ENCODE data around the gene POU6F1. TPM values are rescaled to one million over a fixed set of nuclear protein-coding genes. Genes with fewer than 3 reads are reported as not detected.

Gene POU6F1
- polyA plus RNA-seq, 1 donor from 2014 or later = 12.4 TPM

DNA sequence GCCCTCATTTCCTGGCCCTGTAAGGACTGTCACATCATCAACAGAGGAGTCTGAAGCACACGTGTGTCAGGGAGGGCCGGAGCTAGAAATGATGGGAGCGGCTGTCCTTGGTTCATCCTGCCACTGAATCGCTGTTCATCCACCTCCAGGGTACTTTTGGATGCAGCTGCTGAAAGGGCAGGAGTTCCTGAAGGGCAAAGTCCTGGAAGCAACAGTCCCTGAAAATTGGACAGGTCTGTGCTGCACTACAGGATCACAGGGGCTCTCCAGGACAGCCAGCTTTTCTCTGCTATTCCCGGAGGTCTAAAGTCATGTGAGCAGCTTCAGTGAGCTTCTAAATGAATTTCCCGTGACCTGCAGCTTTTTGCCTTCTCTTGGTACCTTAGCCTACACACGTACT, 17.7 kb downstream of the POU6F1 start:
- no peak overlapping the region for H3K4me3 ChIP-seq (ENCODE audit: low read length)
- peaks cover 3% of the 10 kb centered on the region for H3K36me3 ChIP-seq (ENCODE audit: insufficient read depth, low read length)
- H3K9me3 ChIP-seq (ENCODE audit: low read length) = no peaks in the 10 kb centered on the region
- H3K27ac ChIP-seq (ENCODE audit: low read length) = no peak overlapping the region
- no peaks in the 10 kb centered on the region for H3K79me2 ChIP-seq (replicated peaks; ENCODE audit: insufficient read depth, low read length)
- H3K4me2 ChIP-seq (ENCODE audit: low read length) = no peak overlapping the region
- no peak overlapping the region for H3K9ac ChIP-seq (ENCODE audit: low read length)
- H2AFZ ChIP-seq (ENCODE audit: low read depth, low read length) = no peak overlapping the region
- no peaks in the 10 kb centered on the region for H4K20me1 ChIP-seq (ENCODE audit: insufficient read depth)
- no peak for TF ChIP-seq RAD21 (conservative IDR thresholded peaks at IDR 0.05)
- TF ChIP-seq EZH2 (IDR thresholded peaks at IDR 0.05; ENCODE audit: borderline replicate concordance, insufficient read depth, low read length, poor library complexity, severe bottlenecking) = no peak
- TF ChIP-seq EP300 (conservative IDR thresholded peaks at IDR 0.05; ENCODE audit: poor library complexity, severe bottlenecking) = no peak
- no peak for TF ChIP-seq TAF1 (IDR thresholded peaks at IDR 0.05; ENCODE audit: low read depth)
- TF ChIP-seq MXI1 (conservative IDR thresholded peaks at IDR 0.05; ENCODE audit: poor library complexity, severe bottlenecking) = no peak
- H3K9me2 ChIP-seq (ENCODE audit: insufficient read depth, low read length) = no peaks in the 10 kb centered on the region
- no peaks in the 10 kb centered on the region for H3K27me3 ChIP-seq (ENCODE audit: insufficient read depth, low read depth, low read length)
- no peaks in the 10 kb centered on the region for H3F3A ChIP-seq (ENCODE audit: insufficient read depth, low read length, poor library complexity, severe bottlenecking)

DNA sequence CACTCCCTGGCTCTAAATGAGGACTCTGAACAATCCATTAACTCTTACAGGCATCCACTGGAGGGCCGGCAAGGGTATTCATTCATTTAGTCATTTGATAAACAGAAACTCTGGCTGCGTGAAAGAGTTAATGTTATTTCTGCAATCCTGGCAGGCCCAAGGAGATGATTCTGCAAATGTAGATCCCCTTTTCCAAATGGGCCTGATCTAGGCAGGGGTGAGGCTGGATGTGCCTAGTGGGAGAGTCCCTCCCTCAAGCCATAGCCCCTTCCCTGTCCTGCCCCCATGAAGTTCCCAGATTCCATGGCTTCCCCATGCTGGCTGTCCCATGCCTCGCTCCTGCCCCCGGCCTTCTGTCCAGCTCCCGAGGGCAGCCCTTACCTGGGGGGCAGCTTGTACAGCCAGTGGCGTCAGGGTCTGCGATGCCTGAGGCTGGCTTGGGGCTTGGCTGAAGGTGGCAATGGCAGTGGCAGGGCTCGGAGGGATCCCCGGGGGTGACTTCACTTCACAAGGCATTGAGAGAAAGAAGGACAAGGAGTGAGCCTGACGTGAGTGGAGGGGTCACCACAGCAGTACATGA, 18.4 kb downstream of the POU6F1 start:
- H3K27me3 ChIP-seq (ENCODE audit: insufficient read depth, low read depth, low read length) = no peaks in the 10 kb centered on the region
- H3K36me3 ChIP-seq (ENCODE audit: insufficient read depth, low read length) = peaks cover 4% of the 10 kb centered on the region
- no peaks in the 10 kb centered on the region for H3K9me2 ChIP-seq (ENCODE audit: insufficient read depth, low read length)
- no peaks in the 10 kb centered on the region for H3K9me3 ChIP-seq (ENCODE audit: low read length)
- H4K20me1 ChIP-seq (ENCODE audit: insufficient read depth) = no peaks in the 10 kb centered on the region
- no peak for TF ChIP-seq POLR2AphosphoS5 (IDR thresholded peaks at IDR 0.05)
- TF ChIP-seq MXI1 (conservative IDR thresholded peaks at IDR 0.05; ENCODE audit: poor library complexity, severe bottlenecking) = no peak
- no peak for TF ChIP-seq EP300 (conservative IDR thresholded peaks at IDR 0.05; ENCODE audit: poor library complexity, severe bottlenecking)
- TF ChIP-seq RAD21 (conservative IDR thresholded peaks at IDR 0.05) = no peak
- TF ChIP-seq, protein P1, sequence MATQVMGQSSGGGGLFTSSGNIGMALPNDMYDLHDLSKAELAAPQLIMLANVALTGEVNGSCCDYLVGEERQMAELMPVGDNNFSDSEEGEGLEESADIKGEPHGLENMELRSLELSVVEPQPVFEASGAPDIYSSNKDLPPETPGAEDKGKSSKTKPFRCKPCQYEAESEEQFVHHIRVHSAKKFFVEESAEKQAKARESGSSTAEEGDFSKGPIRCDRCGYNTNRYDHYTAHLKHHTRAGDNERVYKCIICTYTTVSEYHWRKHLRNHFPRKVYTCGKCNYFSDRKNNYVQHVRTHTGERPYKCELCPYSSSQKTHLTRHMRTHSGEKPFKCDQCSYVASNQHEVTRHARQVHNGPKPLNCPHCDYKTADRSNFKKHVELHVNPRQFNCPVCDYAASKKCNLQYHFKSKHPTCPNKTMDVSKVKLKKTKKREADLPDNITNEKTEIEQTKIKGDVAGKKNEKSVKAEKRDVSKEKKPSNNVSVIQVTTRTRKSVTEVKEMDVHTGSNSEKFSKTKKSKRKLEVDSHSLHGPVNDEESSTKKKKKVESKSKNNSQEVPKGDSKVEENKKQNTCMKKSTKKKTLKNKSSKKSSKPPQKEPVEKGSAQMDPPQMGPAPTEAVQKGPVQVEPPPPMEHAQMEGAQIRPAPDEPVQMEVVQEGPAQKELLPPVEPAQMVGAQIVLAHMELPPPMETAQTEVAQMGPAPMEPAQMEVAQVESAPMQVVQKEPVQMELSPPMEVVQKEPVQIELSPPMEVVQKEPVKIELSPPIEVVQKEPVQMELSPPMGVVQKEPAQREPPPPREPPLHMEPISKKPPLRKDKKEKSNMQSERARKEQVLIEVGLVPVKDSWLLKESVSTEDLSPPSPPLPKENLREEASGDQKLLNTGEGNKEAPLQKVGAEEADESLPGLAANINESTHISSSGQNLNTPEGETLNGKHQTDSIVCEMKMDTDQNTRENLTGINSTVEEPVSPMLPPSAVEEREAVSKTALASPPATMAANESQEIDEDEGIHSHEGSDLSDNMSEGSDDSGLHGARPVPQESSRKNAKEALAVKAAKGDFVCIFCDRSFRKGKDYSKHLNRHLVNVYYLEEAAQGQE (IDR thresholded peaks at IDR 0.05; ENCODE audit: borderline replicate concordance) = no peak
- TF ChIP-seq SMC3 (conservative IDR thresholded peaks at IDR 0.05; ENCODE audit: poor library complexity) = no peak
- TF ChIP-seq, protein P2, sequence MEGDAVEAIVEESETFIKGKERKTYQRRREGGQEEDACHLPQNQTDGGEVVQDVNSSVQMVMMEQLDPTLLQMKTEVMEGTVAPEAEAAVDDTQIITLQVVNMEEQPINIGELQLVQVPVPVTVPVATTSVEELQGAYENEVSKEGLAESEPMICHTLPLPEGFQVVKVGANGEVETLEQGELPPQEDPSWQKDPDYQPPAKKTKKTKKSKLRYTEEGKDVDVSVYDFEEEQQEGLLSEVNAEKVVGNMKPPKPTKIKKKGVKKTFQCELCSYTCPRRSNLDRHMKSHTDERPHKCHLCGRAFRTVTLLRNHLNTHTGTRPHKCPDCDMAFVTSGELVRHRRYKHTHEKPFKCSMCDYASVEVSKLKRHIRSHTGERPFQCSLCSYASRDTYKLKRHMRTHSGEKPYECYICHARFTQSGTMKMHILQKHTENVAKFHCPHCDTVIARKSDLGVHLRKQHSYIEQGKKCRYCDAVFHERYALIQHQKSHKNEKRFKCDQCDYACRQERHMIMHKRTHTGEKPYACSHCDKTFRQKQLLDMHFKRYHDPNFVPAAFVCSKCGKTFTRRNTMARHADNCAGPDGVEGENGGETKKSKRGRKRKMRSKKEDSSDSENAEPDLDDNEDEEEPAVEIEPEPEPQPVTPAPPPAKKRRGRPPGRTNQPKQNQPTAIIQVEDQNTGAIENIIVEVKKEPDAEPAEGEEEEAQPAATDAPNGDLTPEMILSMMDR (IDR thresholded peaks at IDR 0.05; ENCODE audit: poor library complexity, severe bottlenecking) = no peak
- no peak for TF ChIP-seq EZH2 (IDR thresholded peaks at IDR 0.05; ENCODE audit: borderline replicate concordance, insufficient read depth, low read length, poor library complexity, severe bottlenecking)
- TF ChIP-seq TAF1 (IDR thresholded peaks at IDR 0.05; ENCODE audit: low read depth) = no peak
- no peak overlapping the region for H3K27ac ChIP-seq (ENCODE audit: low read length)
- H3K9ac ChIP-seq (ENCODE audit: low read length) = no peak overlapping the region
- H3F3A ChIP-seq (ENCODE audit: insufficient read depth, low read length, poor library complexity, severe bottlenecking) = no peaks in the 10 kb centered on the region
- H3K4me2 ChIP-seq (ENCODE audit: low read length) = no peak overlapping the region
- H3K4me3 ChIP-seq (ENCODE audit: low read length) = no peak overlapping the region
- H3K79me2 ChIP-seq (replicated peaks; ENCODE audit: insufficient read depth, low read length) = no peaks in the 10 kb centered on the region
- no peak overlapping the region for H2AFZ ChIP-seq (ENCODE audit: low read depth, low read length)

All from neural cell (in vitro differentiated cells).